WTC11 (cell line): ENCODE data around the gene MAB21L1. TPM values are rescaled to one million over a fixed set of nuclear protein-coding genes. Genes with fewer than 3 reads are reported as not detected.
A peak's percentile ranks its signal among the peaks of the same experiment; 100 is the strongest.

Experiments used
- ATAC-seq: fragments of 200-7000 bp; cut with Tn5 transposase; 2 replicates; pipeline ENCODE4 v1.10.0; 2021; ENCODE audit warnings: mild to moderate bottlenecking, moderate library complexity
- Bru-seq: library from RNA; stranded (reverse); fragments of 400-500 nt; gene quantifications from one replicate; lab custom pipeline; 2021; lab: Mats Ljungman, UMichigan
- CTCF ChIA-PET: fragments of 300-600 bp; sonication (Branson Sonifier 250); formaldehyde crosslinking; loops from one replicate; lab custom pipeline; 2021; ENCODE audit warnings: antibody characterized with exemption; lab: Charles Lee
- POLR2A ChIA-PET: fragments of 350-600 bp; sonication (Branson Sonifier 250); formaldehyde crosslinking; loops from one replicate; lab custom pipeline; 2021; ENCODE audit warnings: antibody characterized with exemption; lab: Charles Lee
- DNase-seq: peaks from one replicate; pipeline ENCODE4 v3.0.0; 2021; ENCODE audit warnings: low spot score
- H3K27ac Mint-ChIP-seq: 2 replicates; pipeline ENCODE4 v1.8.0; 2021; ENCODE audit warnings: mixed read lengths
- H3K27me3 Mint-ChIP-seq: 2 replicates; pipeline ENCODE4 v1.8.0; 2021; ENCODE audit warnings: low read depth, mild to moderate bottlenecking, moderate library complexity, mixed read lengths
- H3K36me3 Mint-ChIP-seq: 2 replicates; pipeline ENCODE4 v1.8.0; 2021; ENCODE audit warnings: mixed read lengths
- H3K4me1 Mint-ChIP-seq: 2 replicates; pipeline ENCODE4 v1.8.0; 2022; ENCODE audit warnings: mixed read lengths
- H3K4me3 Mint-ChIP-seq: 2 replicates; pipeline ENCODE4 v1.8.0; 2021; ENCODE audit warnings: mild to moderate bottlenecking, moderate library complexity, mixed read lengths
- H3K9me3 Mint-ChIP-seq: 2 replicates; pipeline ENCODE4 v1.8.0; 2021; ENCODE audit warnings: mixed read lengths
- AFF4 ChIP-seq: sonication (generic); formaldehyde crosslinking; IDR thresholded peaks from 2 replicates; pipeline ENCODE4 v1.8.1; 2023; ENCODE audit warnings: mild to moderate bottlenecking, missing genetic modification reagents, borderline replicate concordance
- ATF6 ChIP-seq: sonication (generic); formaldehyde crosslinking; IDR thresholded peaks from 2 replicates; pipeline ENCODE4 v1.8.1; 2023; ENCODE audit warnings: mild to moderate bottlenecking, missing genetic modification reagents
- CREM ChIP-seq: sonication (generic); formaldehyde crosslinking; IDR thresholded peaks from 2 replicates; pipeline ENCODE4 v1.8.1; 2022; ENCODE audit warnings: mild to moderate bottlenecking, missing genetic modification reagents, moderate library complexity
- CTCF ChIP-seq: fragments of 200-600 bp; IDR thresholded peaks from 2 replicates; pipeline ENCODE4 v1.8.0; 2022; ENCODE audit warnings: antibody characterized with exemption
- E2F4 ChIP-seq: sonication (generic); formaldehyde crosslinking; IDR thresholded peaks from 2 replicates; pipeline ENCODE4 v1.8.1; 2022; ENCODE audit warnings: low read depth, mild to moderate bottlenecking, moderate library complexity, missing genetic modification reagents, borderline replicate concordance
- ERG ChIP-seq: fragments of 250-450 bp; sonication (Bioruptor Pico); IDR thresholded peaks from 2 replicates; pipeline ENCODE4 v1.8.0; 2021; ENCODE audit warnings: mild to moderate bottlenecking
- FOXJ3 ChIP-seq: sonication (generic); formaldehyde crosslinking; IDR thresholded peaks from 2 replicates; pipeline ENCODE4 v1.9.0; 2021; ENCODE audit warnings: missing genetic modification reagents, mild to moderate bottlenecking, borderline replicate concordance
- GABPB1 ChIP-seq: sonication (generic); formaldehyde crosslinking; IDR thresholded peaks from 2 replicates; pipeline ENCODE4 v1.8.1; 2023; ENCODE audit warnings: mild to moderate bottlenecking, missing genetic modification reagents
- GTF2I ChIP-seq: fragments of 250-450 bp; sonication (Bioruptor Pico); conservative IDR thresholded peaks from 2 replicates; pipeline ENCODE4 v1.4.0; 2021; ENCODE audit warnings: mild to moderate bottlenecking
- PRDM15 ChIP-seq: sonication (generic); formaldehyde crosslinking; IDR thresholded peaks from 2 replicates; pipeline ENCODE4 v1.8.0; 2022; ENCODE audit warnings: missing genetic modification reagents
- SMAD3 ChIP-seq: sonication (generic); formaldehyde crosslinking; IDR thresholded peaks from 2 replicates; pipeline ENCODE4 v1.8.0; 2022; ENCODE audit warnings: missing genetic modification reagents, mild to moderate bottlenecking, borderline replicate concordance
- ZNF138 ChIP-seq: sonication (generic); formaldehyde crosslinking; conservative IDR thresholded peaks from 2 replicates; pipeline ENCODE4 v1.8.1; 2022; ENCODE audit warnings: mild to moderate bottlenecking, moderate library complexity, missing genetic modification reagents
- ZNF219 ChIP-seq: sonication (generic); formaldehyde crosslinking; IDR thresholded peaks from 2 replicates; pipeline ENCODE4 v1.8.0; 2023; ENCODE audit warnings: missing genetic modification reagents, mild to moderate bottlenecking, borderline replicate concordance
- ZNF317 ChIP-seq: sonication (generic); formaldehyde crosslinking; IDR thresholded peaks from 2 replicates; pipeline ENCODE4 v1.8.1; 2023; ENCODE audit warnings: low read depth, mild to moderate bottlenecking, moderate library complexity, missing genetic modification reagents, borderline replicate concordance
- ZNF416 ChIP-seq: fragments of 250-450 bp; sonication (Bioruptor Pico); IDR thresholded peaks from 2 replicates; pipeline ENCODE4 v1.9.0; 2021; ENCODE audit warnings: mild to moderate bottlenecking, inconsistent platforms
- long read RNA-seq, 3 experiments: library from RNA in 1 of 3; library from capped mRNA in 1 of 3; library from polyadenylated mRNA in 1 of 3; unstranded in 2 of 3; stranded (forward) in 1 of 3; transcript quantifications; one replicate each; pipeline ENCODE4 v2.0.0, GENCODE V29; 2021
- total RNA-seq: library from RNA; stranded (reverse); gene quantifications from 3 replicates; pipeline ENCODE4 v1.2.3, GENCODE V29; 2021

Gene MAB21L1
- total RNA-seq = 0.07 to 0.30 TPM (median 0.15 TPM) in 3 replicates
- Bru-seq, nascent RNA = percentile 35 among the genes with signal in this experiment
- long read RNA-seq, experiment 1 = 0 reads
- long read RNA-seq, experiment 2, partial matches to known transcripts = 0 of 1 reads
- long read RNA-seq, experiment 2, other reads (novel, unspliced or antisense) = 0 of 1 reads
- long read RNA-seq, experiment 3 = 0 reads

GRCh38 chr13:35475960-35476943, at the start of gene MAB21L1:
Gene MAB21L1, minus strand, starts transcription at chr13:35476689. Its CDS starts 551 bp downstream, at chr13:35476138.
- POLR2A ChIA-PET = no interaction called here
- no peak for DNase-seq
- Mint-ChIP-seq H3K27ac (no peak within 1 kb of the TSS), H3K27me3 (peaks cover 87% of the 10 kb centered on the region), H3K36me3 (no peaks in the 10 kb centered on the region), H3K4me1 (peaks cover 64% of the 10 kb centered on the region), H3K9me3 (no peaks in the 10 kb centered on the region)
- ATAC-seq = no peak
- TF ChIP-seq CREM (CRISPR knock-in tag) (no peak), ZNF219 (CRISPR knock-in tag) (no peak), E2F4 (no peak), PRDM15 (no peak), FOXJ3 (CRISPR knock-in tag) (no peak), GABPB1 (no peak), ERG (no peak), ATF6 (CRISPR knock-in tag) (no peak), ZNF416 (CRISPR knock-in tag) (no peak), SMAD3 (CRISPR knock-in tag) (no peak), AFF4 (CRISPR knock-in tag) (no peak), CTCF (no peak), ZNF138 (CRISPR knock-in tag) (no peak), GTF2I (CRISPR knock-in tag) (no peak), ZNF317 (CRISPR knock-in tag) (no peak)
- TF ChIP-seq, all 79 proteins: peak for 0
- CTCF ChIA-PET = interaction anchor here (1.2 kb wide), 1 partner anchor 342 kb away, joined by 4 read pairs; no protein-coding TSS in a partner anchor
- peak within 1 kb of the TSS; percentile 84 for H3K4me3 Mint-ChIP-seq
